ENCODE results near the gene AFAP1. TPM values are rescaled to one million over a fixed set of nuclear protein-coding genes. Genes with fewer than 3 reads are reported as not detected.

The AFAP1 gene
- total RNA-seq, 1 donor from 2014 or later: 28.7 TPM

GRCh38 chr4:7717161-7717560 lies 222.5 kb downstream of the AFAP1 start:
- Histone ChIP-seq H3K9me3 (no peaks in the 10 kb centered on the region), H3K27ac (no peak overlapping the region), H3K27me3 (peaks cover 7% of the 10 kb centered on the region), H3K36me3 (no peaks in the 10 kb centered on the region), H3K4me1 (peaks cover 2% of the 10 kb centered on the region), H3K4me3 (no peak overlapping the region)
- no peak for TF ChIP-seq CTCF (IDR thresholded peaks at IDR 0.05)
- ATAC-seq (no peak), DNase-seq (no peak)
- intact Hi-C loops (cut with DNase I): no loop called here

- ATAC-seq: no peak
- intact Hi-C loops (cut with DNase I): no loop called here
- H3K36me3 ChIP-seq: no peaks in the 10 kb centered on the region
- TF ChIP-seq CTCF (IDR thresholded peaks at IDR 0.05): no peak
- no peak overlapping the region for H3K27ac ChIP-seq
- no peak overlapping the region for H3K4me3 ChIP-seq
- peaks cover 2% of the 10 kb centered on the region for H3K4me1 ChIP-seq
- no peak for DNase-seq
- H3K9me3 ChIP-seq: no peaks in the 10 kb centered on the region
- peaks cover 7% of the 10 kb centered on the region for H3K27me3 ChIP-seq
Observed at GRCh38 chr4:7716010-7716721, 223.5 kb downstream of the AFAP1 start.

GRCh38 chr4:7715271-7716009 lies 224.2 kb downstream of the AFAP1 start:
- no peaks in the 10 kb centered on the region for H3K36me3 ChIP-seq
- DNase-seq (no peak), ATAC-seq (no peak)
- TF ChIP-seq CTCF (IDR thresholded peaks at IDR 0.05): no peak
- no peak overlapping the region for H3K27ac ChIP-seq
- intact Hi-C loops (cut with DNase I): no loop called here
- H3K27me3 ChIP-seq: peaks cover 7% of the 10 kb centered on the region
- H3K4me1 ChIP-seq: peaks cover 2% of the 10 kb centered on the region
- no peaks in the 10 kb centered on the region for H3K9me3 ChIP-seq
- H3K4me3 ChIP-seq: no peak overlapping the region

GRCh38 chr4:7714738-7715137 lies 224.9 kb downstream of the AFAP1 start:
- H3K9me3 ChIP-seq: no peaks in the 10 kb centered on the region
- TF ChIP-seq CTCF (IDR thresholded peaks at IDR 0.05): no peak
- intact Hi-C loops (cut with DNase I): no loop called here
- H3K27me3 ChIP-seq: peaks cover 6% of the 10 kb centered on the region
- DNase-seq: no peak
- H3K4me1 ChIP-seq: peaks cover 2% of the 10 kb centered on the region
- no peak for ATAC-seq
- H3K27ac ChIP-seq: no peak overlapping the region
- H3K36me3 ChIP-seq: no peaks in the 10 kb centered on the region
- H3K4me3 ChIP-seq: no peak overlapping the region

- intact Hi-C loops (cut with DNase I): no loop called here
- no peak for DNase-seq
- no peak for TF ChIP-seq CTCF (IDR thresholded peaks at IDR 0.05)
Observed at GRCh38 chr4:7714176-7714575, 225.5 kb downstream of the AFAP1 start.

More at GRCh38 chr4:7714176-7714575, 225.5 kb downstream of the AFAP1 start:
- no peak overlapping the region for H3K27ac ChIP-seq
- no peak for ATAC-seq
- H3K36me3 ChIP-seq: no peaks in the 10 kb centered on the region
- H3K27me3 ChIP-seq: peaks cover 2% of the 10 kb centered on the region
- no peaks in the 10 kb centered on the region for H3K9me3 ChIP-seq
- no peak overlapping the region for H3K4me3 ChIP-seq
- H3K4me1 ChIP-seq: no peaks in the 10 kb centered on the region
